Midbrain (tissue), 1 donor: ENCODE measurements around the gene PIGN.
A peak's percentile ranks its signal among the peaks of the same experiment; 100 is the strongest.
"Not testable (repeated sequence)": the region's sequence is repeated elsewhere in the genome, so short reads cannot be mapped to it uniquely, and the experiment has no call there.

ENCODE experiments used
- DNase-seq: peaks from one replicate; lab custom pipeline; 2025; lab: John Stamatoyannopoulos, UW

PIGN gene

DNA sequence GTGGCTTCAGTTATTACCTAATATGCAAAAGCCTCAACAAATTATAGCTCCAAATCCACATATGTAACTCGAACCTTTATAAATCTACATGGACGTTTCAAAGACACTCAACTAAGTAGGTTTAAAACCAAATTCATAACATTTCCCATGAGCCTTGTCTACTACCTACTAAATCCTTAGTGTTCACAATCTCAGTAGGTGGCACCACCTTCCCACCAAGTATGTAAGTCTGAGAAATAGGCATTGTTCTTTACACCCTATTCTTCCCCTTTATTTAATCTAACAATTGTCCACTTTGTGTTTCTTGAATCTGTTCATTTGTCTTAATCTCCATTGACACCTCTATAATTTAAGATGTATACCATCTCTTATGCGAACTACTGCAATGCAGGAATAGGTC is 4.6 kb downstream of the PIGN start:
- DNase-seq = no peak

DNA sequence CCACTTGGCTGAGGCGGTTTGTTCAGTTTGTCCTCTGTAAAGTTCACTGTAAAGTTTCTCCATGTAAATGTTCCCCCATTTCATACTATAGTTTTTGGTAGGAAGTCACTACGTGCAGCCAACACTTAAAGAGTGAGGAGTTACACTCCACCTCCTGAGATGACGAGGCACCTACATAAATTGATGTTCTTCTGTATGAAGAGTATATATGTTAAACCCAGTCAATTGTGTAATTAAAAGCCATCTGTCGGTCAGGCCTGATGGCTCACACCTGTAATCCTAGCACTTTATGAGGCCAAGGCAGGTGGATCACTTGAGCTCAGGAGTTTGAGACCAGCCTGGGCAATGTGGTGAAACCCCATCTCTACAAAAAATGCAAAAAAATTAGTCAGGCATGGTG is 7.6 kb downstream of the PIGN start:
- DNase-seq = no peak

DNA sequence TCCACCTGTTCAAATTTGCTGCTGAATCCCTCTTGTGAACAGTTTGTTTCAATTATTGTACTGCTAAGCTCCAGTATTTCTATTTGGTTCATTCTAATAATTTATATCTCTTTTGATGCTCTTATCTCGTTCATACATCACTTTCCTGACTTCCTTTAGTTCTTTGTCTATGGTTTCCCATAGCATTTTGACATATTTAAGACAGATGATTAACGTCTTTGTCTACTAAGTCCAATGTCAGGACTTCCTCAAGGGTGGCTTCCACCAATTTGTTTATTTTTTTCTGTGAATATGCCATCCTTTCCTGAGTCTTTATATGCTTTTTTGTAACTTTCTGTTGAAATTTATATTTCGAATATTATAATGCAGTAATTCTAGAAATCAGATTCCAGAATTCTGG is 9.6 kb downstream of the PIGN start:
- DNase-seq = no peak

DNA sequence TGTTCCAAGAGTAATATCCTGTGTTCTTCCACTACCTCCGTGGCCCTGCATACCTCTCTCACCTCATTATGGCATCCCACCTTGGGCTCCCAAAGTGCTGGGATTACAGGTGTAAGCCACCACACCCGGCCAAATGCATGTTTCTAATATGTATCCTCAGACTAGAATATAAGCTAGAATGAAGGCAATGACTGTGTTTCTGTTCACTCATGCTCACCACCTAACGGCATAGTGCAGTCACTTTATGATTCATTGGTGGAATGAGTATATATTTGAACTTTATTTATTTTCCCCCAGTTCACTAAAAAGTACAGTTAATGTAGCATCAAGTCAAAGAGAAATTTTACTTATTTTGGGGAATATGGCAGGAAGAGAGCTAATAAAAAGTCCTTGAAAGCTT is 11.3 kb downstream of the PIGN start:
- no peak for DNase-seq

DNA sequence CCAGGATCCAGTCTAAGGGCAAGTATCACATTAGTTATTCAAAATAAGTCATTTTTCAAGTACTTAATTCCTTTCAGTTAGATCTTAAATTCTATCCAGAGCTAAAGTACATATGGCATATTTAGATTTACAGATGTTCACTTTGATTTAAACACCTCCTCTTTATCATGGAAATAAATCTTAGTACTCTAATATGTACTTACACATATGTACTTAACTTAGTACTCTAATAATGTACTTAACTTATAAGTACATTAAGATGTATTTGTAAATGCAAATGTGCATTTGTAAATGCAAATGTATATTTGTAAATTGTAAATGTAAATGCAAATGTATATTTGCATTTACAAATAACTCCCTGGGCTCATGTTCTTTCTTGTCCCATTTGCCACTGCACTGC is 14.6 kb downstream of the PIGN start:
- no peak for DNase-seq

DNA sequence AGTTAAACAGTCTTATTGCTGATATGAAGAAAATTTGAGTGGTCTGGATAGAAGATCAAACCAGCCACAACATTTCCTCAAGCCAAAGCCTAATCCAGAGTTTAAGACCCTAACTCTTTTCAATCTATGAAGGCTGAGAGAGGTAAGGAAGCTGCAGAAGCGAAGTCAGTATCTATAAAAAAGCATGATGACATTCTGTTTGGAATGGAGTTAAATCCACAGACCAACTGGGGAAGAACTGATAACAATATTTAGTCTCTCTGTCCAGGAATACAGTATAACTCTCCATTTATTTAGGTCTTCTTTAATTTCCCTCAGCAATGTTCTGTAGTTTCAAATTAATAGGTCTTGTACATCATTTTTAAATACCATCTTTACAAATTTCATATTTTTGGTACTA is 16.0 kb downstream of the PIGN start:
- DNase-seq = no peak

DNA sequence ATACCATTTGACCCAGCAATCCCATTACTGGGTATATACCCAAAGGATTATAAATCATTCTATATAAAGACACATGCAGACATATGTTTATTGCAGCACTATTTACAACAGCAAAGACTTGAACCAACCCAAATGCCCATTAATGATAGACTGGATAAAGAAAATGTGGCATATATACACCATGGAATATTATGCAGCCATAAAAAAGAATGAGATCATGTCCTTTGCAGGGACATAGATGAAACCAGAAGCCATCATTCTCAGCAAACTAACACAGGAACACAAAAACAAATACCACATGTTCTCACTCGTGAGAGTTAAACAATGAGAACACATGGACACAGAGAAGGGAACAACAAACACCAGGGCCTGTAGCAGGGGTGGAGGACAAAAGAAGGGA is 20.3 kb downstream of the PIGN start:
- DNase-seq = not testable (repeated sequence)

DNA sequence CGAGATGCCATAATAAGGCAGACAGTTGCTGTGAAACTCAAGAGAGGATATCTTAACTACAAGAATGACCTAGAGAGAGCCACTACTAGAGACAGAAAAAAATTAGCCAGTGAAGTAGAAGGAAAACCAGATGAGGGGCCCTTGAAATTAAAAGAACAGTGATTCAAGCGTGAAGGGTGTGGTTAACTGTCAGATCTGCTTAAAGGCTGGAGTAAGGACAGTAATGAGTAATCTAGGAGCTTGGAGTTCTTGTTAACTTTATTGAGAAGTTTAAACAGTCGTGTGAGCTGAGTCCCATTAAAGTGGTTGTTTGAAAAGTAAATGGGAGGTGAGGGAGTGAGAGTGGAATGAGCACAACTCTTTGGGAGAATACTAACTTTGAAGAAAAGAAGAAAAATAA is 21.3 kb downstream of the PIGN start:
- DNase-seq = no peak

DNA sequence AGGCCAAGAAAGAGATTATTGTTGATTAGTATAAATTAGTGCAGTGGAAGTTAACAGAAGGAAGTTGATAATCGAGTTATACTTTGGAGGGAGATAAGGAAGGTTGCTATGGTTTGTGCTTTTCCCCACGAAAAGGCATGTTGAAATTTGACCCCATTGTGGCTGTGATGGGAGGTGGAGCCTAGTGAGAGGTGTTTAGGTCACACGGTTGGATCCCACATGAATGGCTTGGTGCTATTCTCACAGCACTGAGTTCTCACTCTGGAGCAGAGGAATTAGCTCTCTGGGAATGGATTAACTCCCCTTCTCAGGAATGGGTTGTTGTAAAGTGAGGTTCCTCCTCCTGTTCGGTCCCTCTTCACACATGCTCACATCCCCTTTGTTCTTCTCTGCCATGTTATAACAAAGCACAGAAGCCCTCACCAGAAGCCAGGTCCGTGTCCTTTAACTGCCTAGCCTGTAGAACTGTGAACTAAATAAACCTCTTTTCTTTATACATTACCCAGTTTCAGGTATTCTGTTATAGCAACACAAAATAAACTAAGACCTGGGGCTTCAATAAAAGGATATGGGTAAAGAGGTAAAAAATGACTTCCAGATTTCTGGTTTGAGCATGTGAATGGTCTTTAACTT is 21.9 kb downstream of the PIGN start:
- DNase-seq = no peak

DNA sequence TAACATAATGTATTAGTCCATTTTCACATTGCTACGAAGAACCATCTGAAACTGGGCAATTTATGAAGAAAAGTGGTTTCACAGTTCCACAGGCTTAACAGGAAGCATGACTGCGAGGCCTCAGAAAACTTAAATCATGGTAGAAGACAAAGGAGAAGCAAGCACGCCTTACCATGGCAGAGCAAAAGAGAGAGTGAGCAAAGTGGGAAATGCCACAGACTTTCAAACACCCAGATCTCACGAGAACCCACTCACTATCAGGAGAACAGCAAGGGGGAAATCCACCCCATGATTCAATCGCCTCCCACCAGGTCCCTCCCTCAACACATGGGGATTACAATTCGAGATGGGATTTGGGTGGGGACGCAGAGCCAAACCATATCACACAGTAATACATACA is 22.5 kb downstream of the PIGN start:
- DNase-seq = no peak

DNA sequence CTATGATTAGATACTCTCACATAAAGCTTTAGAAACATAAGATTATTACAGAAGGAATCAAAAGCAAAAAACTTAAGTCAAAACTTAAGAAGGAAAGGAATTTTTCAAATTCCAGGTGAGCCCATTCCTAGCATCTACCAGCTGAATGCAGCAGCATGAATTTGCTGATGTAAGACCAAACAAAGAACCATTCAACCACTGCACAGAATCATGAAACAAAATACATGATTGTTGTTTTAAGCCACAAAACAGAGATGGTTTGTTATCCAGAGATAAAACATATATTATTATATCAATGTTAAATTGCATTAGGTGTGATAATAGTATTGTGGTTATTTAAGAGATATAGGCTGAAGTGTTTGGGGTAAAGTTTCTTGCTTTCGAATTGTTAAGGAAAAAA is 29.0 kb downstream of the PIGN start:
- DNase-seq = no peak

DNA sequence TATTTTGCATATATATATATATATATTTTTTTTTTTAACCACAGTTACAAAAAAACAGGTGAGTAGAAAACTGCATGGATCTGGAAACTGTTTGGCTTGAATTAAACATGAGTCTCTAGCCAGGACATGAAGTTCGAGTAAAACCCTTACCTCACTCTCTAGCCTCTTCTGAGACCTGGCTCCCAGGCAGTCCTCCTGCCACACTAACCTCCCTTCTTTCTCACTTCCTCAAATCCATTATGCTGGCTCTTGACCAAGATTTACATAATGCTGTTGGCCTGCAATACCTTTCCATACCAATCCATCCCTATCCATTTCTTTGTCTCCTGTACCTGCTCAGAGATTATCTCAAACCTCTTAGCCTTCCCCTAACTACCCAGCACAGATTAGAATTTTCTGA is 34.0 kb downstream of the PIGN start:
- DNase-seq = no peak

DNA sequence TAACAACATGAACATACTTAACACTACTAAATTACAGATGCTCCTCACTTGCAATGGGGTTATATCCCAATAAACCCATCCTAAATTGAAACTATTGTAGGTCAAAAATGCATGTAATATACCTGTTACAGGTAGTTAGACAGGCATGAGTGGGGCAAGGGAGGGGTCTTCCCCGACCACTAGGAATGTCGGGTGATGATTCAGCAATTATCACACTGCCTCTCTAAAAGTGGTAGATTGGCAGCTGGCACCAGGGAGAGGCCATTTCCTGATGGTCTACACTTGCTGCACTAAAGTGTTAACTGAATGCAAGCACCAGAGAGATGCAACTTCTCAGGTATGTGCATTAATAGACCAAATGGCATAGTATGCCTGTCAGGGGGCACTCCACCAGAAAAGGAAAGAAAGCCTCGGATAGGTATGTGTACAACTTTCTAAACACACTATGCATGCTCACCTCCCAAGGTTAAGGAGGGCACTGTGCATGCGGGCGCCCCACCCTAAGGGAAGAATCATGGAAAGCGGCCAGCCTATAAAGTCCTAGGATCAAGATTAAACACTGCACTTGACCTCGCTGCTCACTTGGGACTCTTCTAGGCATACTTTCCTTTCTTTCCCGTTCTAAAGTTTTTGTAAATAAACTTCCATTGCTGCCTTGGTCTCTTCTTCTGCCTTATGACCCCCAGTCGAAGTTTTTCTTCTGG is 35.6 kb downstream of the PIGN start:
- DNase-seq = no peak

DNA sequence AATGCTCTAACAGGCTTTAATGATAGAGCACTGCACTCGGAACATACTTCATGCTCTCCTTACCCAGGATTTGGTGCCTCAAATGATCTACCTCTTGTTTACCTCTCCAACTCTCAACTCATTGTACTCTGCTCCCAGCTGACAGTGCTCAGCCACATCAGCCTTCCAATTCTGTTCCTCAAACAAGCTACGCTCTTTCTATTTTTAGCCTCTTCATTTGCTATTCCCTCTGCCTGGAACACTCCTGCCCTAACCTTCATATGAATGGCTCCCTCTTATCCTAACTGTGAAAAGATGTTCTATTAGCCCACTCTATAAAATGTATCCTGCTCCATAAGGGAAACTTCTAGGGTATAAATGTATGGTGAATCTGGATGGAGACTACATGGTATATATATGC is 42.5 kb downstream of the PIGN start:
- no peak for DNase-seq

DNA sequence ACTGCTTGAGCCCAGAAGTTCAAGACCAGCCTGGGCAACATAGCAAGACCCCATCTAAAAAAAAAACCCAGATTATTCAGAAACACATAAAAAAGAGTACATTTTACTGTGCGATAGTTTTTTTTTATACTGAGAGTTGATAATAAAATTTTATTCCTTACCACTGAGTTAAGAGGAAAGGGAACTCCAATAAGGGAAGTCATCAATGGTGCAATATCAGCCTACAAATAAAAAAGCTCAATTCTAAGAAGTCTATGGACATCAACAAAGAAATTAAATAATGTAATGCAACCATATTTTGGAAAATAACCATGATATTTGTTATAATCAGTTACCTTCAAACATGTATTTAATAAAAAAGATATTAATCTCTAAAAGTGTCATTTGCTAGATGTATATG is 46.6 kb downstream of the PIGN start:
- DNase-seq = no peak

DNA sequence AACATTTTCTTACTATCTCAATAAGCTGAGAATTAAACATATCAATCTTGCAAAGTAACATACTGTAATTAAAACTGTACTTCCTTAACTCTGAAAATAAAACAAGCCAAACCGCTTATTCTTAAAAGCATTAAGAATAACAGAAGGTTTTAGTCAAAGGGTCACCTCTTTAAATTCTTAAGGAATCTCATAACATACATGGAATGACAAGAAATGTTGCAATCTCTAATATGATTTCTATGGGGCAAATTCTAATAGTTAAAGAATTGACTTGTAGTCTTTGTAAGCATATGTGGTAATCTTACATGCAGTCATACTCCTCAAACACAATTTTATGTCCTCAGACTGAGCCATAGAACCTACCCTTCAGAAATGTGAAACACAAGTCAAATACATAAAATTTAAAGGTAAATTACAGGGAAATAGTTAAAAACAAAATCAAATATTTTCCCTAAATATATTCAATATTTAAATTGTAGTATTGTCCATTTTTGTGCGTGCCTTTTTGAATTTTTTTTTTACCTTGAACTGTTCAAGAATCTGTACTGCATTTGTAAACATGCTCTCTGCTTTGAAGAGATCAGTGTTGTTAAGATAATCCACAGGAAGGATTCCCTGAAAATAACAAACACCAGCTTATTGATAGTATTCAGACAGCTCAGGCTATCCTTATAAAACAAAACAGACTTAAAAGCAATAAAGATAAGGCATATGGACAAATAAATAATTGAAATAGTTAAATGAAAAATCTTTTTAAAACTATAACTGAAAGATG is 48.2 kb downstream of the PIGN start:
- DNase-seq = no peak

DNA sequence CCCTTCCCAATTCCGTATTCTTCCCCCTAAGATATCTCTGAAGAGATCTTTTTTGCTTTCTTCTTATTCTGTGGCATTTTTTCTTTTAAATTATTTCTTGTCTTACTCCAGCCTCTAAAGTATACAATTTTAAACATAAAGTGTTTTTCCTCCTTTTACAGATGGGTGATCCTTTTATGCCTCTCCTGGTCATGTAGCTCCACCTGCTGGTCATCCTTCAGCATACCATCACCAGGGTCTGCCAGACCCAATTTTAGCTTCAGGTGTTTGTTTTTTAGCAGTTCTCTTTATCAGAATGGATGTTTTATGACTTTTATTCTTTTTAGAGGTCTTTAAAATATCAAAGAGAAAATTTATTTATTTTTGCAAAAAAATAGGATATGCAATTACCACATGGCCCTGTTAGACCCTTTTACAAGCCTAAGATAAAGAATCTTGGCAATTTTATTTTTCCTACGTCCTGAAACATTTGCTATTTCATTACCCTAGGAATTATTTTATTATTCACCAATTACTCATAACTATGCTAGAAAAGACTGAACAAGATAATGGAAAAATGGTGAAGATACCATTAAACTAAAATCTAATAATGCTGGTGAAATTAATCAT is 55.5 kb downstream of the PIGN start:
- peak; percentile 56 for DNase-seq

DNA sequence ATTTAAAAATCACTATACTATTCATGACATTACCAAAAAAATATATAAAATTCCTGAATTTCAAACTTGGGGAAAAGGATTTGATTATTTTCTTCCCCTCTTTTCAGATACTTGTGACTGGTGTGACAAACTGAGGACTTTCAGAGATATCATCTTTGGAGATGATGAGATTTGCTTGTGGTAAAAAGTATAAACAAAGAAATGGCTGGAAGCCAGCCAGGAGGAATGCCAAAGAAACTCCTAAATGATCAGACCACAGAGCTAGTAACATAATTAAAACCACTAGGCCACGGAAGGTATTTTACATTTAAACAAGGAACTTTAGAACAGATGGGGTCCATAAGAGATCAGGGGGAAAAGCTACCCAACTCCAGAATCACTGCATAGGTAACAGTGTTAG is 58.7 kb downstream of the PIGN start:
- DNase-seq = no peak

DNA sequence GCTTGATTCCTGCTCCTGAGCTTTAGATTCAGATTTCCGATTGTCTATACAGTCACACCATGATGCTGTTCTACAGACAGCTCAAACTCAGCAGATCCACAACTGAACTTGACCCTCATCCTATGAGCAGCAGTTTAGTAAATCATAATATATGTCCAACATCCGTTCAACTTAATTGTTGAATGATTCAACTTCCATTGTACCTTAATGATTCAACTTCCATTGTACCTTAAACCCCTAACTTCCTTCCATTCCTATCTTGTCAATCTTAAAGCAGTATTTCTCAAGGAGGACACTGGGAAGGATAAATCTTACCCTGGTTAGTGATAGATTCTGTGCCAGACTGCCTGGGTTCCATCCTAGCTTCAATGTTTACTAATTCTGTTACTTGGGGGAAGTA is 60.1 kb downstream of the PIGN start:
- no peak for DNase-seq

DNA sequence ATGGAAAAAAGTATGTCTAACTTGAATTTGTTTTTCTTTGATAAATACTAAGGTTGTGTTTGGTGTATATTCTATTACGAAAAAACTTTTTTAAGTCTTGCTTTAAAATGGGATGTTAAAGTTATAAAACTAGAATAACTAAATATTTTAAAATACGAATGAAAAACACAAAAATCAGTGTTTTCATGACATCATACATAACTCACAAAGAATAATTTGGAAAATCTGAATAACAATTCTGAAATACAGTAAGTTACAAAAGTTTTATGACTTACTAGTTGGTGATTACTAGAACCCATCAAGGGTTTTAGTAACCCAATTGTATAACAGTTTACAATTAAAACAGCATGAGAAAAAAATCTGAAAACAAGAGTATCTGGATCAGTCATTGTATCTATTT is 61.2 kb downstream of the PIGN start:
- DNase-seq = no peak

DNA sequence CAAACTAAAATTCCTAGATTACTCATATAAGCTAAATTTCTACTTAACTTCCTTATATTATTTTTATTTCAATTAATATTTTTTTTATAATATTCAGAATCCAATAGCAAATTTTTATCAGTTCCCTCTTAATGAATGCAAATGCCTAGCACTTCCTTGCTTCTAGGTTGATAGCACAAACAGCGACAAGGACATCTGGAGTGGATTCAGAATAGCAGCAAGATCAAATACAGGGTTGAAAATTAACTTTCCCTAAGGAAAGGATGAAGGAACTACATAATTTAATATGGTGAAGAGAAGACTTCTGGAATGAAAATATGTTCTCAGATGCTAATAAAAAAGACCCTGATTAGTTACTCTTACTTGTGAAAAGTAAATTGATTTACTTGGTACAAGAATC is 64.5 kb downstream of the PIGN start:
- no peak for DNase-seq

DNA sequence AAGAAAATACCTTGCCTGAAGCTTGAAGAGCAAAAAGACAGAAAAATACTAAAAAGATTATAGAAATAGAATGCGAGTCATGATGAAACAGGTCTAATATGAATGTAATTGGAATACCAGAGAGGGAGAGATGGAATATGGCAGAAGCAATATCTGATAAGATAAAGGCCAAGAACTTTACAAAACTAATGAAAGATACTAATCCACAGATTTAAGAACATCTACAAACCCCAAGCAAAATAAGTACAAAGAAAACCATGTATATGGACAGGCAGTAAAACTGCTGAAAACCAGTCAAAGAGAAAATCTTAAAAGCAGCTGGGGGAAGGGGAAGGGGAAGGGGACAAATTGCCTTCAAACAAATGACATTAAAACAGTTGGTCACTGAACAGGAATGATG is 67.0 kb downstream of the PIGN start:
- DNase-seq = no peak

DNA sequence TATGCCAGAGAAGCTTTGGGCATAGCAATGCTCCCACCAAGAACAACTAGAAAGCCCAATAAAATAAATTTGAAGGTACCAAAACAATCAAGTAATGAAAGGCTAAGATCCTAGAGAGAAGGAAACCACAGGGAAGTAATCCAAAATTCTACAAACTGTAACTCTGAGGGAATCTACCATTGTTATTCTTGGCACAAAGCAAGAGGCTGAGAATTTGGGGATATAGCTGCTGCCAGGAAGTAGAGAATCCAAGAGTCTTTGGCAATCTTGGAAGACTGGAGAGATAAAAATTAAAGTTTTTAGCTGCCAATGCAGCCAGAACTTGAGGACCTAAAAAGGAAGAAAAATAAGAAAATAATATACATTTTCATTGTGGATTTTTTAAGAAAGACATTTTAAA is 68.5 kb downstream of the PIGN start:
- no peak for DNase-seq
